H1 (cell line): Measurements from ENCODE around the gene PLAC9. TPM values are rescaled to one million over a fixed set of nuclear protein-coding genes. Genes with fewer than 3 reads are reported as not detected.

Experiments used
- BCL11A ChIP-seq, 2 experiments: IDR thresholded peaks; one replicate each; pipeline ENCODE4 v1.6.1; 2011; ENCODE audit warnings: low read depth in 2 of 2, low read length in 2 of 2, mild to moderate bottlenecking in 2 of 2
- BRCA1 ChIP-seq: IDR thresholded peaks from 2 replicates; pipeline ENCODE4 v1.6.1; 2012; ENCODE audit warnings: low read depth, low read length, improper control_type of control experiment
- CEBPB ChIP-seq: IDR thresholded peaks from 2 replicates; pipeline ENCODE4 v1.6.1; 2012; ENCODE audit warnings: low read depth, low read length
- KDM5A ChIP-seq: fragments of 200-600 bp; IDR thresholded peaks from 2 replicates; pipeline ENCODE4 v1.7.1; 2012; ENCODE audit warnings: mild to moderate bottlenecking, low read length, inconsistent platforms, mixed read lengths
- NRF1 ChIP-seq: IDR thresholded peaks from 2 replicates; pipeline ENCODE4 v1.6.1; 2011; ENCODE audit warnings: mild to moderate bottlenecking, low read depth, low read length, improper control_type of control experiment
- POLR2A ChIP-seq, 2 experiments: IDR thresholded peaks; 1 replicate in 1 of 2; 2 replicates in 1 of 2; pipeline ENCODE4 v1.6.1; 2011; ENCODE audit warnings: low read depth in 2 of 2, low read length in 2 of 2, mild to moderate bottlenecking in 2 of 2; ENCODE audit errors: control extremely low read depth in 1 of 2
- RNF2 ChIP-seq: fragments of 200-900, 300-1000 bp; sonication (generic); IDR thresholded peaks from 2 replicates; pipeline ENCODE4 v1.7.1; 2016; ENCODE audit warnings: borderline replicate concordance, low read depth, mild to moderate bottlenecking, antibody characterized with exemption, low read length; ENCODE audit not compliant: poor library complexity, severe bottlenecking; ENCODE audit errors: missing control alignments
- SIN3A ChIP-seq, 2 experiments: IDR thresholded peaks in 1 of 2; conservative IDR thresholded peaks in 1 of 2; 2 replicates each; pipeline ENCODE4 v1.6.1; 2011 to 2012; ENCODE audit warnings: low read length in 2 of 2, improper control_type of control experiment in 1 of 2, low read depth in 1 of 2, mild to moderate bottlenecking in 1 of 2
- YY1 ChIP-seq: IDR thresholded peaks from 2 replicates; pipeline ENCODE4 v1.6.1; 2011; ENCODE audit warnings: low read depth, mild to moderate bottlenecking, low read length
- polyA plus RNA-seq, 7 experiments: library from polyadenylated mRNA; depleted of rRNA in 3 of 7; stranded (reverse) in 5 of 7; unstranded in 2 of 7; fragments of >200 nt in 5 of 7; fragments of 200-250 nt in 2 of 7; gene quantifications; 1 replicate in 5 of 7; 2 replicates in 1 of 7; 4 replicates in 1 of 7; pipeline versions ENCODE4 v1.2.1 to v1.2.3, GENCODE V29; 2011 to 2013; ENCODE audit warnings: missing spikeins in 2 of 7, mixed read lengths in 2 of 7
- total RNA-seq: library from RNA; stranded (reverse); fragmentation: NEBNext Ultra II Directional; extraction: Animal tissue kit (Norgen Biotek cat#: 25700); gene quantifications from 2 replicates; pipeline ENCODE4 v1.2.1, GENCODE V29; 2021
- TF ChIP-seq, protein P1 (sequence below): fragments of 300-600 bp; sonication (generic); IDR thresholded peaks from 2 replicates; pipeline ENCODE4 v1.7.1; 2012; ENCODE audit warnings: low read length, moderate library complexity, mild to moderate bottlenecking, inconsistent platforms; ENCODE audit not compliant: insufficient replicate concordance
- TF ChIP-seq, protein P2 (sequence below): IDR thresholded peaks from 2 replicates; pipeline ENCODE4 v1.6.1; 2011; ENCODE audit warnings: low read depth, mild to moderate bottlenecking, low read length; ENCODE audit not compliant: insufficient read depth

Gene PLAC9
- total and polyA plus RNA-seq, 2 of the 8 experiments (the other 6 are each of a cell fraction or from before 2014, with no cell fraction given): 8.4 to 16.7 TPM

DNA sequence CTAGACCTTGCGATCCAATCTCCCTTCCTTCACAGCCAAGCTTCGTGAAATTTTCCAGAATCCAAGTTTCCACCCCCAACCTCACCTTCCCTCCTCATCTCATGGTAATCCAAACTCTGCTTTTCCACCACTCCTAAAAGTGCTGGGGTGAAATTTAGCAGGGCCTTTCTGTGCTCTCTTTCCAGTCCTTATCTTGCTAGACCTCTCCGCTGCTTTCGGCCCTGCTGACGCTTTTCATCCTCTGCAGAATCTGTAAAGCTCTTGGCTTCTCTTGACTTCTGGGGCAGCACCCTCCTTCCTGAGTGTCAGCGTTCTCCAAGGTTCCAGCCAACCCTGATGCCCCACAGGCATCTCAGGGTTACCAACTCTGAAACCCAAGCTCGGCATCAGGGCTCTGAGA is 7.7 kb downstream of the PLAC9 start (continued):
- TF ChIP-seq, protein P1, sequence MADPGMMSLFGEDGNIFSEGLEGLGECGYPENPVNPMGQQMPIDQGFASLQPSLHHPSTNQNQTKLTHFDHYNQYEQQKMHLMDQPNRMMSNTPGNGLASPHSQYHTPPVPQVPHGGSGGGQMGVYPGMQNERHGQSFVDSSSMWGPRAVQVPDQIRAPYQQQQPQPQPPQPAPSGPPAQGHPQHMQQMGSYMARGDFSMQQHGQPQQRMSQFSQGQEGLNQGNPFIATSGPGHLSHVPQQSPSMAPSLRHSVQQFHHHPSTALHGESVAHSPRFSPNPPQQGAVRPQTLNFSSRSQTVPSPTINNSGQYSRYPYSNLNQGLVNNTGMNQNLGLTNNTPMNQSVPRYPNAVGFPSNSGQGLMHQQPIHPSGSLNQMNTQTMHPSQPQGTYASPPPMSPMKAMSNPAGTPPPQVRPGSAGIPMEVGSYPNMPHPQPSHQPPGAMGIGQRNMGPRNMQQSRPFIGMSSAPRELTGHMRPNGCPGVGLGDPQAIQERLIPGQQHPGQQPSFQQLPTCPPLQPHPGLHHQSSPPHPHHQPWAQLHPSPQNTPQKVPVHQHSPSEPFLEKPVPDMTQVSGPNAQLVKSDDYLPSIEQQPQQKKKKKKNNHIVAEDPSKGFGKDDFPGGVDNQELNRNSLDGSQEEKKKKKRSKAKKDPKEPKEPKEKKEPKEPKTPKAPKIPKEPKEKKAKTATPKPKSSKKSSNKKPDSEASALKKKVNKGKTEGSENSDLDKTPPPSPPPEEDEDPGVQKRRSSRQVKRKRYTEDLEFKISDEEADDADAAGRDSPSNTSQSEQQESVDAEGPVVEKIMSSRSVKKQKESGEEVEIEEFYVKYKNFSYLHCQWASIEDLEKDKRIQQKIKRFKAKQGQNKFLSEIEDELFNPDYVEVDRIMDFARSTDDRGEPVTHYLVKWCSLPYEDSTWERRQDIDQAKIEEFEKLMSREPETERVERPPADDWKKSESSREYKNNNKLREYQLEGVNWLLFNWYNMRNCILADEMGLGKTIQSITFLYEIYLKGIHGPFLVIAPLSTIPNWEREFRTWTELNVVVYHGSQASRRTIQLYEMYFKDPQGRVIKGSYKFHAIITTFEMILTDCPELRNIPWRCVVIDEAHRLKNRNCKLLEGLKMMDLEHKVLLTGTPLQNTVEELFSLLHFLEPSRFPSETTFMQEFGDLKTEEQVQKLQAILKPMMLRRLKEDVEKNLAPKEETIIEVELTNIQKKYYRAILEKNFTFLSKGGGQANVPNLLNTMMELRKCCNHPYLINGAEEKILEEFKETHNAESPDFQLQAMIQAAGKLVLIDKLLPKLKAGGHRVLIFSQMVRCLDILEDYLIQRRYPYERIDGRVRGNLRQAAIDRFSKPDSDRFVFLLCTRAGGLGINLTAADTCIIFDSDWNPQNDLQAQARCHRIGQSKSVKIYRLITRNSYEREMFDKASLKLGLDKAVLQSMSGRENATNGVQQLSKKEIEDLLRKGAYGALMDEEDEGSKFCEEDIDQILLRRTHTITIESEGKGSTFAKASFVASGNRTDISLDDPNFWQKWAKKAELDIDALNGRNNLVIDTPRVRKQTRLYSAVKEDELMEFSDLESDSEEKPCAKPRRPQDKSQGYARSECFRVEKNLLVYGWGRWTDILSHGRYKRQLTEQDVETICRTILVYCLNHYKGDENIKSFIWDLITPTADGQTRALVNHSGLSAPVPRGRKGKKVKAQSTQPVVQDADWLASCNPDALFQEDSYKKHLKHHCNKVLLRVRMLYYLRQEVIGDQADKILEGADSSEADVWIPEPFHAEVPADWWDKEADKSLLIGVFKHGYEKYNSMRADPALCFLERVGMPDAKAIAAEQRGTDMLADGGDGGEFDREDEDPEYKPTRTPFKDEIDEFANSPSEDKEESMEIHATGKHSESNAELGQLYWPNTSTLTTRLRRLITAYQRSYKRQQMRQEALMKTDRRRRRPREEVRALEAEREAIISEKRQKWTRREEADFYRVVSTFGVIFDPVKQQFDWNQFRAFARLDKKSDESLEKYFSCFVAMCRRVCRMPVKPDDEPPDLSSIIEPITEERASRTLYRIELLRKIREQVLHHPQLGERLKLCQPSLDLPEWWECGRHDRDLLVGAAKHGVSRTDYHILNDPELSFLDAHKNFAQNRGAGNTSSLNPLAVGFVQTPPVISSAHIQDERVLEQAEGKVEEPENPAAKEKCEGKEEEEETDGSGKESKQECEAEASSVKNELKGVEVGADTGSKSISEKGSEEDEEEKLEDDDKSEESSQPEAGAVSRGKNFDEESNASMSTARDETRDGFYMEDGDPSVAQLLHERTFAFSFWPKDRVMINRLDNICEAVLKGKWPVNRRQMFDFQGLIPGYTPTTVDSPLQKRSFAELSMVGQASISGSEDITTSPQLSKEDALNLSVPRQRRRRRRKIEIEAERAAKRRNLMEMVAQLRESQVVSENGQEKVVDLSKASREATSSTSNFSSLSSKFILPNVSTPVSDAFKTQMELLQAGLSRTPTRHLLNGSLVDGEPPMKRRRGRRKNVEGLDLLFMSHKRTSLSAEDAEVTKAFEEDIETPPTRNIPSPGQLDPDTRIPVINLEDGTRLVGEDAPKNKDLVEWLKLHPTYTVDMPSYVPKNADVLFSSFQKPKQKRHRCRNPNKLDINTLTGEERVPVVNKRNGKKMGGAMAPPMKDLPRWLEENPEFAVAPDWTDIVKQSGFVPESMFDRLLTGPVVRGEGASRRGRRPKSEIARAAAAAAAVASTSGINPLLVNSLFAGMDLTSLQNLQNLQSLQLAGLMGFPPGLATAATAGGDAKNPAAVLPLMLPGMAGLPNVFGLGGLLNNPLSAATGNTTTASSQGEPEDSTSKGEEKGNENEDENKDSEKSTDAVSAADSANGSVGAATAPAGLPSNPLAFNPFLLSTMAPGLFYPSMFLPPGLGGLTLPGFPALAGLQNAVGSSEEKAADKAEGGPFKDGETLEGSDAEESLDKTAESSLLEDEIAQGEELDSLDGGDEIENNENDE: no peak
- TF ChIP-seq BCL11A (IDR thresholded peaks at IDR 0.05; ENCODE audit: low read depth in 2 of 2, low read length in 2 of 2): no peak
- TF ChIP-seq CEBPB: no peak
- TF ChIP-seq, protein P2, sequence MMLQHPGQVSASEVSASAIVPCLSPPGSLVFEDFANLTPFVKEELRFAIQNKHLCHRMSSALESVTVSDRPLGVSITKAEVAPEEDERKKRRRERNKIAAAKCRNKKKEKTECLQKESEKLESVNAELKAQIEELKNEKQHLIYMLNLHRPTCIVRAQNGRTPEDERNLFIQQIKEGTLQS: no peak
- no peak for TF ChIP-seq POLR2A (IDR thresholded peaks at IDR 0.05; ENCODE audit: control extremely low read depth in 1 of 2, low read depth in 2 of 2, low read length in 2 of 2)
- no peak for TF ChIP-seq NRF1
- TF ChIP-seq BRCA1: no peak
- no peak for TF ChIP-seq SIN3A (conservative IDR thresholded peaks at IDR 0.05 in 1 of 2, IDR thresholded peaks at IDR 0.05 in 1 of 2; ENCODE audit: low read depth in 1 of 2, low read length in 2 of 2)
- no peak for TF ChIP-seq KDM5A
- TF ChIP-seq YY1: no peak
- TF ChIP-seq RNF2: no peak
